Measurements from ENCODE around the gene DACH1. TPM values are rescaled to one million over a fixed set of nuclear protein-coding genes. Genes with fewer than 3 reads are reported as not detected.
"Not testable (repeated sequence)": the region's sequence is repeated elsewhere in the genome, so short reads cannot be mapped to it uniquely, and the experiment has no call there.

The DACH1 gene
- not detected in 2 replicates for total RNA-seq (2012; rRNA removed)

DNA sequence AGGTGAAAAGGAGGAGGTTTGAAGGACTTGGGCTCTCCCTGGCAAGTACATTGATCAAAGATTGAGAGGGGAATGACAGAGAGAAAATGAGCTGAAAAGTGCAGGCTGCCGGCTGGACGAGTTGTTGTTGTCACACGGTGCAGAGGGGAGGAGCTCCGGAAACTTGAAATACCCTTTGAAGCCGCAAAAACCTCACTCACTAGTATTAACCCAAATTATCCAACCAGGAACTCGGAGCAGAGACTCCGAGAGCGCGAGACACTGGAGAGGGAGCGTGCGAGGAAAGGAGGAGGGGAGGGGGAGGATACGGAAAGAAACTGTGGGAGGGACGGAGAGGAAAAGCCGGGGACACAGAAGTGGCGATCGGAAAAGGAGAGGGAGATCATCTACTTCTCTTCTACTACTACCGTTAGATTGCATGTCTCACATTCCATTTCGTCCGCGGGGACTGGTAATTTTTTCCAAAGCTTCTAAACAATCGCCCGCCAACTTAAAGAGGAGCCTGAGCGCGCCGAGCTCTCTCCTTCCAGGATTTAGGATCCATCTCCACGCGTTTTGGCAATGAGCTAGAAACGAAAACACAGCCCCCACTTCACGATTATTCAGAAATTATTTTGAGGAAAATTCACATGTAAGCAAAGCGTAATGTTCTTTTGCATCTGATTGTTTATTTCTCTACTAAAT, at the start of gene DACH1:
DACH1 (minus strand) TSS at position 74 of the 684 bp plus-strand sequence.
- Histone ChIP-seq H3K9ac (ENCODE audit: low read depth, low read length) (peak within 1 kb of the TSS; percentile 4), H3K9me3 (replicated peaks; ENCODE audit: low read length) (no peaks in the 10 kb centered on the region), H3K36me3 (ENCODE audit: insufficient read depth, low read length) (no peaks in the 10 kb centered on the region), H3K4me3 (ENCODE audit: low read length) (peak within 1 kb of the TSS; percentile 73), H3K4me1 (ENCODE audit: control insufficient read depth, insufficient read depth, low read length) (peaks cover 19% of the 10 kb centered on the region), H3K27me3 (ENCODE audit: control insufficient read depth, insufficient read depth, low read length) (peaks cover 88% of the 10 kb centered on the region), H3K4me2 (ENCODE audit: low read length) (peak within 1 kb of the TSS; percentile 94)

DNA sequence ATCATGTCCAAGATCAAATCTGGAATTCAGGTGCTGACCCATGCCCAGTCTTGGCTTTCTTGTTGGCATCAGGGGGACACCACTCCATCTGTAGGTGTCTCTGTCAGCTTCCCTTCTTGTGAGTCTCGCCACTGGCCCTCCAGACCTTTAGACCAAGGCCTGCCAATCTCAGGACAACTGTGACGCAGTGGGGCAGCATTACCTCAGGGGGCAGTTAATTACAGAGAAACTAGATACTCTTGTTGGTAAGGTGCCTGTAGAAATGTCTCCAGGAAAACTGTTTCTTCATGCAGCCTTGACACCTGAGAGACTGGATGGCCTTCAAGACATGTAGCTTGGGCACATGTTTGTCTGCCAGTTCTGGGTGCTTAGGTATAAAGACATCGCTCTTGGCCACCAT, 46.7 kb upstream of the DACH1 start:
- no peak overlapping the region for H3K4me3 ChIP-seq (ENCODE audit: low read length)
- H3K9ac ChIP-seq (ENCODE audit: low read depth, low read length) = no peak overlapping the region
- H3K4me2 ChIP-seq (ENCODE audit: low read length) = no peak overlapping the region
- H3K4me1 ChIP-seq (ENCODE audit: control insufficient read depth, insufficient read depth, low read length) = no peaks in the 10 kb centered on the region
- no peaks in the 10 kb centered on the region for H3K27me3 ChIP-seq (ENCODE audit: control insufficient read depth, insufficient read depth, low read length)
- H3K36me3 ChIP-seq (ENCODE audit: insufficient read depth, low read length) = no peaks in the 10 kb centered on the region
- no peaks in the 10 kb centered on the region for H3K9me3 ChIP-seq (replicated peaks; ENCODE audit: low read length)

DNA sequence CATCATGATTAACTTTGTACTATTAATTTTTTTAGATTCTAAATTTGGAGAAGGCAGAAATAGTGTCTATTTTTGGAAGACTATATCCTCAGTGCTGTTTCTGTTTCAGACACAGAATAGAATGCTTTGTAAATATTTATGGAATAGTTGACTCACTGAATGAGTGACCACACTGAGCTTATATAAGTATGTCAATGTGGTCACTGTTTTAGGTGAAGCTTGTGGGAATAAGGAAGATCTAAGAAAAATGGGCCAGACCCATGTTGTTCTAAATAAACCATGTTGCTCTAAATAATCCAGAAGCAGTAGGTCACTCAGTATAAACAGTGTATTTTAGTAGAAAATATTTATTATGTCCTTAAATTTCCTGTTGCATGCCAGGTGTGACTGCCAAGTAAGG, 45.5 kb upstream of the DACH1 start:
- Histone ChIP-seq H3K4me1 (ENCODE audit: control insufficient read depth, insufficient read depth, low read length) (no peaks in the 10 kb centered on the region), H3K9me3 (replicated peaks; ENCODE audit: low read length) (no peaks in the 10 kb centered on the region), H3K9ac (ENCODE audit: low read depth, low read length) (no peak overlapping the region), H3K27me3 (ENCODE audit: control insufficient read depth, insufficient read depth, low read length) (no peaks in the 10 kb centered on the region), H3K4me2 (ENCODE audit: low read length) (no peak overlapping the region), H3K36me3 (ENCODE audit: insufficient read depth, low read length) (no peaks in the 10 kb centered on the region), H3K4me3 (ENCODE audit: low read length) (no peak overlapping the region)

DNA sequence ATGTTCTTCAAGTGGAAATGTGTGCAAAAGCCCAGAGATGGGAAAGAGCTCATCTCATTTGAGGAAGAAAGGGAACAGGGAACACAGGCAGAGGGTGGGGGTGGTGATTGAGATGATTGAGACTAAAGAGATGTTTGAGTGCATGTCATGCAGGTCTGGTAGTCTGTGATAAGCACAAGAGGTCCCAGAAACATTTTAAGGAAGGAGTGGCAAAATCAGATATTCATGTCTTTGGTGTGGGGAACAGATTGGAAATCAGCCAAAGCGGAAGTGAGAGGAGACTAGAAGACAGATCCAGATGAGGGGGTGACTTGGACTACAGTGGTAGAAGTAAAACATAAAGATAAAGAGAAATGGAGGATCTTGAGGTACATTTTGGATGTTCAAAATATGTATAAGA, 39.4 kb upstream of the DACH1 start:
- H3K36me3 ChIP-seq (ENCODE audit: insufficient read depth, low read length) = no peaks in the 10 kb centered on the region
- no peaks in the 10 kb centered on the region for H3K9me3 ChIP-seq (replicated peaks; ENCODE audit: low read length)
- no peaks in the 10 kb centered on the region for H3K27me3 ChIP-seq (ENCODE audit: control insufficient read depth, insufficient read depth, low read length)
- no peak overlapping the region for H3K4me3 ChIP-seq (ENCODE audit: low read length)
- no peak overlapping the region for H3K4me2 ChIP-seq (ENCODE audit: low read length)
- H3K9ac ChIP-seq (ENCODE audit: low read depth, low read length) = no peak overlapping the region
- no peaks in the 10 kb centered on the region for H3K4me1 ChIP-seq (ENCODE audit: control insufficient read depth, insufficient read depth, low read length)

DNA sequence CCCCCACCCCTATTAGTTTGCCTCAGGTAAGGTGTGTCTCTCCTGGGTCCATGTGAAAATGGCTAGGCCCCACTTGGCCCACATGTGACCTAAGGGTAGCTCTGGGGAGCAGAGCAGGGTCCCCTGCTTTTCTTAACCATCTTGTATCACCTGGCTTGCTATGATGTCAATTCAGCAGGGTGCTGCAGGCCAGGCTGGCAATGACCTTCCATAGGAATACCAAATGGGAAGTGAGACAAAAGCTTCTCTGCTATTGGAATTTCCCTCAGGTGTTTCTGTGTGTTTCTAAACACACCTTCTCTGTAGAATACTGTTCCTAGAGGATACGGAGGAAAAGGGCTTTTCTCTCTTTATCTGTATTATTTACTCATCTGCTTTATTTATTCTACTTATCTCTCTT, 35.7 kb upstream of the DACH1 start:
- Histone ChIP-seq H3K9me3 (replicated peaks; ENCODE audit: low read length) (no peaks in the 10 kb centered on the region), H3K4me2 (ENCODE audit: low read length) (no peak overlapping the region), H3K4me1 (ENCODE audit: control insufficient read depth, insufficient read depth, low read length) (no peaks in the 10 kb centered on the region), H3K27me3 (ENCODE audit: control insufficient read depth, insufficient read depth, low read length) (no peaks in the 10 kb centered on the region), H3K9ac (ENCODE audit: low read depth, low read length) (no peak overlapping the region), H3K4me3 (ENCODE audit: low read length) (no peak overlapping the region), H3K36me3 (ENCODE audit: insufficient read depth, low read length) (no peaks in the 10 kb centered on the region)

DNA sequence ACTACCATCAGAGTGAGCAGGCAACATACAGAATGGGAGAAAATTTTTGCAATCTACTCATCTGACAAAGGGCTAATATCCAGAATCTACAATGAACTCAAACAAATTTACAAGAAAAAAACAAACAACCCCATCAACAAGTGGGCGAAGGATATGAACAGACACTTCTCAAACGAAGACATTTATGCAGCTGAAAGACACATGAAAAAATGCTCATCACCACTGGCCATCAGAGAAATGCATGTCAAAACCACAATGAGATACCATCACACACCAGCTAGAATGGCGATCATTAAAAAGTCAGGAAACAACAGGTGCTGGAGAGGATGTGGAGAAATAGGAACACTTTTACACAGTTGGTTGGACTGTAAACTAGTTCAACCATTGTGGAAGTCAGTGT, 26.5 kb upstream of the DACH1 start:
- H3K9me3 ChIP-seq (replicated peaks; ENCODE audit: low read length); H3K4me2 ChIP-seq (ENCODE audit: low read length); H3K36me3 ChIP-seq (ENCODE audit: insufficient read depth, low read length); H3K4me1 ChIP-seq (ENCODE audit: control insufficient read depth, insufficient read depth, low read length); H3K9ac ChIP-seq (ENCODE audit: low read depth, low read length); H3K27me3 ChIP-seq (ENCODE audit: control insufficient read depth, insufficient read depth, low read length); H3K4me3 ChIP-seq (ENCODE audit: low read length): not testable (repeated sequence)

DNA sequence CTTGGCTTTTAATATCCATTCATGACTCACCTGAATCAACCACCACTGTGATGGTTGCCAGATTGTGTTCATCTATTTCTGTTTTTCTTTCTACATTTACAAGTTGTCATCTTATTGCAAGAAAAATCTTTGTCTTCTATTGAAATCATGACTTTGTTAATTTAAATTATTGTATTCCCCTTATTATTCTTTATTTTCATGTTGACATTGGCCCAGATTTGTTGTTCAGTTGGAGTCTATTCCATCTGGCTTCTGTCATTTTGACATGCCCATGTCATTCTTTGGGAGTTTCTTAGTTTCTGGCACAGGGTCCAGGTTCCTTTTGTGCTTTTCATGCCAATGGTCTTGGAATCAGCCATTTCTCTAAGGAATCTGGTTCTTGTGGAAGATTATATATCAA, 19.9 kb upstream of the DACH1 start:
- H3K4me2 ChIP-seq (ENCODE audit: low read length) = no peak overlapping the region
- no peaks in the 10 kb centered on the region for H3K9me3 ChIP-seq (replicated peaks; ENCODE audit: low read length)

DNA sequence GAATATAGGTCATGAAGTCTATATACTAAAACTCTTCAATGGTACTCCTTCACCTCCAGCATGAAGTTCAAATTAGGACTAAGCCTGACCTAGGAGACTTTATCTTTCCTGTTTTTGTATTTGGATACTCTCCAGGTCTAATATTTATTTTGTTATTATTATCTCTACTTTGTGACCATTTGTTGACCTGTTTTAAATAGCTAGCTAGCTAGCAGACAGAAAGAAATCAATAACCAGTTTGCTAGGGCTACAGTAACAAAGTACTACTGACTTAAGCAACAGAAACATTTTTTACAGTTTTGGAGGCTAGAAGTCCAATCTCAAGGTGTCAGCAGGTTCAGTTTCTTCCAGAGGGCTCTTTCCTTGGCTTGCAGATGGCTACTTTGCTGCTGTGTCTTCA, 15.1 kb upstream of the DACH1 start:
- H3K9ac ChIP-seq (ENCODE audit: low read depth, low read length) = no peak overlapping the region
- H3K36me3 ChIP-seq (ENCODE audit: insufficient read depth, low read length) = no peaks in the 10 kb centered on the region
- no peaks in the 10 kb centered on the region for H3K9me3 ChIP-seq (replicated peaks; ENCODE audit: low read length)
- no peak overlapping the region for H3K4me2 ChIP-seq (ENCODE audit: low read length)
- no peak overlapping the region for H3K4me3 ChIP-seq (ENCODE audit: low read length)
- H3K4me1 ChIP-seq (ENCODE audit: control insufficient read depth, insufficient read depth, low read length) = no peaks in the 10 kb centered on the region
- peaks cover 6% of the 10 kb centered on the region for H3K27me3 ChIP-seq (ENCODE audit: control insufficient read depth, insufficient read depth, low read length)

More for the DNA sequence above, 19.9 kb upstream of the DACH1 start:
- no peaks in the 10 kb centered on the region for H3K4me1 ChIP-seq (ENCODE audit: control insufficient read depth, insufficient read depth, low read length)
- no peak overlapping the region for H3K9ac ChIP-seq (ENCODE audit: low read depth, low read length)
- no peaks in the 10 kb centered on the region for H3K36me3 ChIP-seq (ENCODE audit: insufficient read depth, low read length)
- peaks cover 9% of the 10 kb centered on the region for H3K27me3 ChIP-seq (ENCODE audit: control insufficient read depth, insufficient read depth, low read length)
- no peak overlapping the region for H3K4me3 ChIP-seq (ENCODE audit: low read length)

DNA sequence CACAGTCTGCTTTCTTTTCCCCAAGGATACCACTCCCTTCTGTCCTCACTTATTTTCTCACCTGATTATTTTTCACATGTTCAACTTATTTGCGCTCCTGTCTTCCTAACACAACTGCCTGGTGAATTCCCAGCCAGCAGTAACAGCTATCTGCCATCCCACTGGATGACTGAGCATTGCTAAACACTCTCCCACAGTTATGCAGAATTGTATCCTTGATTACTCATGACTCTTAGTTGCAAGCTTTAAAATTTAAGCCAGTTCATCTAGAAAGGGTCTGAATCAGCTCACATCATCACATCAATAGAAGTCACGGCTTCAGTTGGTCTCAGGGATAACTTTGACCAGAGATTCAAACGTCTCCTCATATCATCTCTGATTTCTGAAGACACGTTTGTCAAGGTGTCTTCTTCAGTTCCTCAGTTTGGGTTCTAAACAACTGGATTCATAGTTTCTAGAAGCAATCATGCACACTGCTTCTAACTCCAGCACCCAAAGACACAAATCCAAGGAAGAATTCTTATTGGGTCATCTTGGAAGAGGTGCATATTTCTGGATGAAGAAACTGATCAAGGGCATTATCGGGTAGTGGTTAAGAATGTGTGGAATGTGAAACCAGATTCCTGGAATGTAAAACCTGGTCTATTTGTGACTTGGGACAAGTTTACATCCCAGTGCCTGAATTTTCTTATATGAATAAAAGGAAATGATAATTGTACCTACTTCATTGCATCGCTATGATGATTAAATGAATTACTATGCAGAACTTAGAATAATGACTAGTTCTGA, 13.9 kb upstream of the DACH1 start:
- no peaks in the 10 kb centered on the region for H3K9me3 ChIP-seq (replicated peaks; ENCODE audit: low read length)
- no peak overlapping the region for H3K4me3 ChIP-seq (ENCODE audit: low read length)
- H3K27me3 ChIP-seq (ENCODE audit: control insufficient read depth, insufficient read depth, low read length) = peaks cover 6% of the 10 kb centered on the region
- no peaks in the 10 kb centered on the region for H3K36me3 ChIP-seq (ENCODE audit: insufficient read depth, low read length)
- H3K9ac ChIP-seq (ENCODE audit: low read depth, low read length) = no peak overlapping the region
- H3K4me2 ChIP-seq (ENCODE audit: low read length) = no peak overlapping the region
- no peaks in the 10 kb centered on the region for H3K4me1 ChIP-seq (ENCODE audit: control insufficient read depth, insufficient read depth, low read length)

DNA sequence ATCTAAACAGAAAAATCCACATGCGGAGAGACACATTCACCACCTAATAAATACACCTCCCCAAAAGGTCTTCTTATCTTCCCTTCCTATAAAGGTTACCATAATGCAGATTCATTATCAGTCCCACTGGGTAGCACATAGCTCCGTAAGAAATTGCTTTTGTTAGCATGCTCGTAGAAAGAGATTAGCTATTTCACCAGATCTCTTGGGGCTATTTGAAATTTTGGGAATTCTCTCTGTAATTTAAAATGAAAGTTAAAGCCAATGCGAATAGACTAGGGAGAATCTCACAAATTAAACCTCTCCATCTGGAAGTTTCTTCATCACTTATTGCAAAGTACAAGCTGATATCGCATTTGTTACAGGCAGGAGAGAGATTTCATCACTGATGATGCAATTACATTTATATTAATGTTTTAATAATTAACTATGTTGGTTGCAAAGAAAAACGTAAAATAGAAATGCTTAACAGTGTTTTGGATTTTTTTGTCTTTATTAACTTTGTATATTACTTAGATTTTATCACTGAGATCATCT, 12.9 kb upstream of the DACH1 start:
- Histone ChIP-seq H3K4me3 (ENCODE audit: low read length) (no peak overlapping the region), H3K4me2 (ENCODE audit: low read length) (no peak overlapping the region), H3K9ac (ENCODE audit: low read depth, low read length) (no peak overlapping the region), H3K36me3 (ENCODE audit: insufficient read depth, low read length) (no peaks in the 10 kb centered on the region), H3K27me3 (ENCODE audit: control insufficient read depth, insufficient read depth, low read length) (peaks cover 4% of the 10 kb centered on the region), H3K4me1 (ENCODE audit: control insufficient read depth, insufficient read depth, low read length) (no peaks in the 10 kb centered on the region), H3K9me3 (replicated peaks; ENCODE audit: low read length) (no peaks in the 10 kb centered on the region)

DNA sequence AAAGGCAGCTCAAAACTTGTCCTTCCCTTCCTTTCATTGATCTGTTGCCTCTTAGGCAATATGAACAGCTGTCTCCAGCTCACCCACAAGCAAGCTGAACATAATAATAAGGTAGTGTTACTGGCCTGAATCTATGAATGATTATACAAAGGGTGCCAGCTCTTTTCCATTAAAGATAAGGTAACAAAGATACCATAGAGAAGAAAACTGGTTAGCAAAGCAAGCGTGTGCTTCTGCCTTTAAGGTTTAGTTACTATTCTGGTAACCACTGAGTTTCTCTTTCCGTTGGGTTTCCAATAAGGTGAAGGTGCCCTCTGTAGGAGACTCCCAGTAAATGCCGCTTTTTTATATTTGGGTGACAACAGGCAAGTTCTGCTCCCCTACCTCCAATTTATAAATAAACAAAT, 12.1 kb upstream of the DACH1 start:
- no peak overlapping the region for H3K4me3 ChIP-seq (ENCODE audit: low read length)

More for the DNA sequence above, 12.1 kb upstream of the DACH1 start:
- peak overlapping the region; percentile 59 for H3K4me2 ChIP-seq (ENCODE audit: low read length)
- no peaks in the 10 kb centered on the region for H3K9me3 ChIP-seq (replicated peaks; ENCODE audit: low read length)
- H3K36me3 ChIP-seq (ENCODE audit: insufficient read depth, low read length) = no peaks in the 10 kb centered on the region
- H3K27me3 ChIP-seq (ENCODE audit: control insufficient read depth, insufficient read depth, low read length) = no peaks in the 10 kb centered on the region
- H3K9ac ChIP-seq (ENCODE audit: low read depth, low read length) = no peak overlapping the region
- H3K4me1 ChIP-seq (ENCODE audit: control insufficient read depth, insufficient read depth, low read length) = no peaks in the 10 kb centered on the region

Data from skeletal muscle satellite cell (primary cell).